Body of pancreas (tissue), 4 donors: ENCODE results near the gene FHIP2A.

Source experiments
- POLR2A ChIP-seq, 3 donors: fragments of 450-650 bp; IDR thresholded peaks; one replicate each; pipeline ENCODE4 v1.6.1; 2016; ENCODE audit warnings: antibody characterized with exemption in 3 of 3, mild to moderate bottlenecking in 2 of 3
- TF ChIP-seq, protein P1 (sequence below), 7 experiments: fragments of 450-650 bp in 4 of 7; fragments of 200-600 bp in 3 of 7; sonication (generic) in 3 of 7; IDR thresholded peaks; one replicate each; pipeline ENCODE4 v1.5.1; 2016 to 2019; ENCODE audit warnings: antibody characterized with exemption in 7 of 7

DNA sequence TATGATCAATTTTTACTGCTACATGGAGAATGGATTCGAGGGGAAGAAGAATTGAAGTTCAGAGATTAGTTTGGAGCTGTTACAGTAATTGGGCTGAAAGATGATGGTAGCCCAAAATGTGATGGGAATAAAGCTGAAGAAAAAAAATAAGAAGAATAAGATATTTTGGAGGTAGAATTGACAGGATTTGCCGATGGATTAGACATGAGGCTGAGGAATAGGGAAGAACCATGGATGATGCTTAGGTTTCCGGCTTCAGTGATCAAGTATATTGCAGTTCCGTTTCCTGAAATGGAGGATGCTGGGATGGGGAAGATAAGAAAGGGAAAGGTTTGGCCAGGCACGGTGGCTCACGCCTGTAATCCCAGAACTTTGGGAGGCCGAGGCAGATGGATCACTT is 38.9 kb upstream of the FHIP2A start:
- TF ChIP-seq, protein P1, sequence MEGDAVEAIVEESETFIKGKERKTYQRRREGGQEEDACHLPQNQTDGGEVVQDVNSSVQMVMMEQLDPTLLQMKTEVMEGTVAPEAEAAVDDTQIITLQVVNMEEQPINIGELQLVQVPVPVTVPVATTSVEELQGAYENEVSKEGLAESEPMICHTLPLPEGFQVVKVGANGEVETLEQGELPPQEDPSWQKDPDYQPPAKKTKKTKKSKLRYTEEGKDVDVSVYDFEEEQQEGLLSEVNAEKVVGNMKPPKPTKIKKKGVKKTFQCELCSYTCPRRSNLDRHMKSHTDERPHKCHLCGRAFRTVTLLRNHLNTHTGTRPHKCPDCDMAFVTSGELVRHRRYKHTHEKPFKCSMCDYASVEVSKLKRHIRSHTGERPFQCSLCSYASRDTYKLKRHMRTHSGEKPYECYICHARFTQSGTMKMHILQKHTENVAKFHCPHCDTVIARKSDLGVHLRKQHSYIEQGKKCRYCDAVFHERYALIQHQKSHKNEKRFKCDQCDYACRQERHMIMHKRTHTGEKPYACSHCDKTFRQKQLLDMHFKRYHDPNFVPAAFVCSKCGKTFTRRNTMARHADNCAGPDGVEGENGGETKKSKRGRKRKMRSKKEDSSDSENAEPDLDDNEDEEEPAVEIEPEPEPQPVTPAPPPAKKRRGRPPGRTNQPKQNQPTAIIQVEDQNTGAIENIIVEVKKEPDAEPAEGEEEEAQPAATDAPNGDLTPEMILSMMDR (IDR thresholded peaks at IDR 0.05) = no peak
- TF ChIP-seq POLR2A (IDR thresholded peaks at IDR 0.05) = no peak
